Activated CD8-positive, alpha-beta T cell treated with anti-CD3 and anti-CD28 coated beads, Interleukin-2, amount 10 ng/mL, durations not matched to agents 7 days and 5 days (primary cell): ENCODE measurements around the gene HHIP. TPM values are rescaled to one million over a fixed set of nuclear protein-coding genes. Genes with fewer than 3 reads are reported as not detected.

Experiments used
- ATAC-seq: fragments of 150-1000 bp; cut with Tn5 transposase; one replicate; pipeline ENCODE4 v1.10.0; 2021; ENCODE audit warnings: moderate library complexity
- CTCF ChIA-PET: fragments of 350-600 bp; sonication (Branson Sonifier 250); formaldehyde crosslinking; loops from one replicate; lab custom pipeline; 2021; ENCODE audit warnings: antibody characterized with exemption; lab: Charles Lee
- POLR2A ChIA-PET: fragments of 350-600 bp; sonication (Branson Sonifier 250); formaldehyde crosslinking; loops from one replicate; lab custom pipeline; 2021; ENCODE audit warnings: antibody characterized with exemption; lab: Charles Lee
- DNase-seq: peaks from one replicate; pipeline ENCODE4 v3.0.0-alpha.2; 2020
- H3K27ac Mint-ChIP-seq: one replicate; pipeline ENCODE4 v1.8.0; 2021; ENCODE audit warnings: mild to moderate bottlenecking, mixed read lengths
- H3K27me3 Mint-ChIP-seq: one replicate; pipeline ENCODE4 v1.8.0; 2021; ENCODE audit warnings: low read depth, mixed read lengths
- H3K36me3 Mint-ChIP-seq: one replicate; pipeline ENCODE4 v1.8.0; 2021; ENCODE audit warnings: low read depth, mixed read lengths
- H3K4me1 Mint-ChIP-seq: one replicate; pipeline ENCODE4 v1.8.0; 2021; ENCODE audit warnings: low read depth, mixed read lengths
- H3K4me3 Mint-ChIP-seq: one replicate; pipeline ENCODE4 v1.8.0; 2021; ENCODE audit warnings: mild to moderate bottlenecking, mixed read lengths
- H3K9me3 Mint-ChIP-seq: one replicate; pipeline ENCODE4 v1.8.0; 2022; ENCODE audit warnings: mixed read lengths; ENCODE audit not compliant: insufficient read depth
- total RNA-seq, 2 experiments: library from RNA; stranded (reverse); gene quantifications; one replicate each; pipeline ENCODE4 v1.2.3, GENCODE V29; 2021

HHIP gene
- total RNA-seq, 2 experiments from 2014 or later = not detected

GRCh38 chr4:144695721-144696120 is 49.8 kb downstream of the HHIP start:
- no peaks in the 10 kb centered on the region for H3K9me3 Mint-ChIP-seq
- no peaks in the 10 kb centered on the region for H3K36me3 Mint-ChIP-seq
- ChIA-PET CTCF (no interaction called here), POLR2A (no interaction called here)
- DNase-seq (no peak), ATAC-seq (no peak)
- H3K4me3 Mint-ChIP-seq = no peak overlapping the region
- H3K4me1 Mint-ChIP-seq = no peaks in the 10 kb centered on the region
- no peaks in the 10 kb centered on the region for H3K27me3 Mint-ChIP-seq
- no peak overlapping the region for H3K27ac Mint-ChIP-seq

- CTCF ChIA-PET = no interaction called here
- no peak for ATAC-seq
- Mint-ChIP-seq H3K27ac (no peak overlapping the region), H3K4me1 (no peaks in the 10 kb centered on the region), H3K4me3 (no peak overlapping the region), H3K36me3 (no peaks in the 10 kb centered on the region), H3K9me3 (no peaks in the 10 kb centered on the region), H3K27me3 (no peaks in the 10 kb centered on the region)
- POLR2A ChIA-PET = no interaction called here
- no peak for DNase-seq
Measured at GRCh38 chr4:144696376-144696775, 50.4 kb downstream of the HHIP start.

GRCh38 chr4:144699565-144699964 is 53.6 kb downstream of the HHIP start:
- POLR2A ChIA-PET = no interaction called here
- no peaks in the 10 kb centered on the region for H3K27me3 Mint-ChIP-seq
- no peak for ATAC-seq
- no peak overlapping the region for H3K27ac Mint-ChIP-seq
- H3K4me1 Mint-ChIP-seq = no peaks in the 10 kb centered on the region
- no peak for DNase-seq
- CTCF ChIA-PET = no interaction called here
- H3K4me3 Mint-ChIP-seq = no peak overlapping the region
- H3K36me3 Mint-ChIP-seq = no peaks in the 10 kb centered on the region
- no peaks in the 10 kb centered on the region for H3K9me3 Mint-ChIP-seq

GRCh38 chr4:144701683-144702233 is 55.8 kb downstream of the HHIP start:
- Mint-ChIP-seq H3K36me3 (no peaks in the 10 kb centered on the region), H3K27me3 (no peaks in the 10 kb centered on the region), H3K4me3 (no peak overlapping the region), H3K9me3 (no peaks in the 10 kb centered on the region), H3K27ac (no peak overlapping the region), H3K4me1 (no peaks in the 10 kb centered on the region)
- ChIA-PET CTCF (no interaction called here), POLR2A (no interaction called here)
- DNase-seq (no peak), ATAC-seq (no peak)

- DNase-seq (no peak), ATAC-seq (no peak)
- no peak overlapping the region for H3K4me3 Mint-ChIP-seq
- CTCF ChIA-PET = no interaction called here
- no peak overlapping the region for H3K27ac Mint-ChIP-seq
- POLR2A ChIA-PET = no interaction called here
- no peaks in the 10 kb centered on the region for H3K9me3 Mint-ChIP-seq
- no peaks in the 10 kb centered on the region for H3K36me3 Mint-ChIP-seq
- H3K27me3 Mint-ChIP-seq = no peaks in the 10 kb centered on the region
- no peaks in the 10 kb centered on the region for H3K4me1 Mint-ChIP-seq
Measured at GRCh38 chr4:144703494-144703893, 57.5 kb downstream of the HHIP start.

GRCh38 chr4:144705601-144706590 is 59.9 kb downstream of the HHIP start:
- H3K4me1 Mint-ChIP-seq = no peaks in the 10 kb centered on the region
- H3K4me3 Mint-ChIP-seq = no peak overlapping the region
- no peak overlapping the region for H3K27ac Mint-ChIP-seq
- CTCF ChIA-PET = no interaction called here
- ATAC-seq (no peak), DNase-seq (no peak)
- POLR2A ChIA-PET = no interaction called here
- H3K36me3 Mint-ChIP-seq = no peaks in the 10 kb centered on the region
- H3K9me3 Mint-ChIP-seq = no peaks in the 10 kb centered on the region
- no peaks in the 10 kb centered on the region for H3K27me3 Mint-ChIP-seq

- no peaks in the 10 kb centered on the region for H3K27me3 Mint-ChIP-seq
- ATAC-seq (no peak), DNase-seq (no peak)
- ChIA-PET POLR2A (no interaction called here), CTCF (no interaction called here)
- no peaks in the 10 kb centered on the region for H3K36me3 Mint-ChIP-seq
- H3K27ac Mint-ChIP-seq = no peak overlapping the region
- no peak overlapping the region for H3K4me3 Mint-ChIP-seq
- H3K9me3 Mint-ChIP-seq = no peaks in the 10 kb centered on the region
- H3K4me1 Mint-ChIP-seq = no peaks in the 10 kb centered on the region
Measured at GRCh38 chr4:144709159-144709558, 63.2 kb downstream of the HHIP start.

- ChIA-PET CTCF (no interaction called here), POLR2A (no interaction called here)
- DNase-seq = no peak
- Mint-ChIP-seq H3K36me3 (no peaks in the 10 kb centered on the region), H3K27me3 (no peaks in the 10 kb centered on the region), H3K4me3 (no peak overlapping the region), H3K27ac (no peak overlapping the region), H3K9me3 (no peaks in the 10 kb centered on the region), H3K4me1 (no peaks in the 10 kb centered on the region)
- ATAC-seq = no peak
Measured at GRCh38 chr4:144709793-144710525, 64.0 kb downstream of the HHIP start.

- H3K27me3 Mint-ChIP-seq = no peaks in the 10 kb centered on the region
- H3K4me3 Mint-ChIP-seq = no peak overlapping the region
- H3K9me3 Mint-ChIP-seq = no peaks in the 10 kb centered on the region
- DNase-seq (no peak), ATAC-seq (no peak)
- H3K27ac Mint-ChIP-seq = no peak overlapping the region
- H3K4me1 Mint-ChIP-seq = no peaks in the 10 kb centered on the region
- ChIA-PET CTCF (no interaction called here), POLR2A (no interaction called here)
- no peaks in the 10 kb centered on the region for H3K36me3 Mint-ChIP-seq
Measured at GRCh38 chr4:144710526-144710912, 64.6 kb downstream of the HHIP start.

GRCh38 chr4:144711700-144712456 is 65.9 kb downstream of the HHIP start:
- H3K4me3 Mint-ChIP-seq = no peak overlapping the region
- H3K9me3 Mint-ChIP-seq = no peaks in the 10 kb centered on the region

GRCh38 chr4:144712775-144713174 is 66.8 kb downstream of the HHIP start:
- DNase-seq = no peak
- H3K9me3 Mint-ChIP-seq = no peaks in the 10 kb centered on the region
- no peaks in the 10 kb centered on the region for H3K27me3 Mint-ChIP-seq
- no peaks in the 10 kb centered on the region for H3K4me1 Mint-ChIP-seq
- no peak overlapping the region for H3K27ac Mint-ChIP-seq
- H3K36me3 Mint-ChIP-seq = no peaks in the 10 kb centered on the region
- POLR2A ChIA-PET = no interaction called here
- CTCF ChIA-PET = no interaction called here
- ATAC-seq = no peak
- no peak overlapping the region for H3K4me3 Mint-ChIP-seq

More at GRCh38 chr4:144711700-144712456, 65.9 kb downstream of the HHIP start:
- ChIA-PET CTCF (no interaction called here), POLR2A (no interaction called here)
- Mint-ChIP-seq H3K27ac (no peak overlapping the region), H3K27me3 (no peaks in the 10 kb centered on the region), H3K4me1 (no peaks in the 10 kb centered on the region), H3K36me3 (no peaks in the 10 kb centered on the region)
- no peak for DNase-seq
- ATAC-seq = no peak
